Measurements from ENCODE around the gene PHC2.

GRCh38 chr1:33408093-33408436, 22.8 kb downstream of the PHC2 start:
- TF ChIP-seq PBX2 (CRISPR knock-in tag; IDR thresholded peaks at IDR 0.05) (no peak), ZNF124 (CRISPR knock-in tag; IDR thresholded peaks at IDR 0.05) (no peak), SIN3A (IDR thresholded peaks at IDR 0.05; ENCODE audit: borderline replicate concordance, low read depth, low read length) (no peak), ARHGAP35 (CRISPR knock-in tag; IDR thresholded peaks at IDR 0.05; ENCODE audit: borderline replicate concordance) (no peak), YEATS2 (CRISPR knock-in tag; IDR thresholded peaks at IDR 0.05; ENCODE audit: borderline replicate concordance) (no peak), ZSCAN22 (CRISPR knock-in tag; IDR thresholded peaks at IDR 0.05) (no peak), CEBPB (IDR thresholded peaks at IDR 0.05; ENCODE audit: borderline replicate concordance, low read depth, low read length) (no peak)

Measured in HepG2 (cell line).